ENCODE measurements around the gene PDE6H. TPM values are rescaled to one million over a fixed set of nuclear protein-coding genes. Genes with fewer than 3 reads are reported as not detected.

The PDE6H gene
- total and polyA plus RNA-seq, 12 donors = not detected

DNA sequence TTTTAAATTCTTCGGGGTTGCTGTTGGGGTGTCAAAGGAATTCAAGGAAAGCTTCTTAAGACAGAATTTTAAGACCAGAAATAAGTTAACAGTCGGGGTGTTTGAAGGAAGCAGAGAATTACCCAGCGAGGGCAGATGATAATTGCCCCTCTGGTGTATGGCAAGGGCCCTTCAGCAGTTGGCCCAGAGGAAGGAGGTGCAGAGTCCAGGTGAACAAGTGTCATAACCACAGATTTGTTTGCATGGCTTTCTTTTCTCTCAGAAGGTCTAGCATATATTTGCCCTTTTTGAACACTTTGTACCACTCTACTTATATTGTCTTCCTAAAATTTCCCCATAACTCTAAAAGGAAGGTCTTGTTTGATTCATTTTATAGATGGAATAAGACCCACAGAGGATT, 1.8 kb downstream of the PDE6H start:
- intact Hi-C loops (cut with DNase I) = loop anchor here in 1 of 10 donors (10.0 kb wide), 1 partner anchor 900 kb away; no protein-coding TSS in a partner anchor
- Histone ChIP-seq H3K36me3 (no peaks in the 10 kb centered on the region), H3K4me3 (no peak overlapping the region), H3K27ac (no peak overlapping the region), H3K4me1 (peaks cover 0 to 32% (median 0%) of the 10 kb centered on the region in 9 donors), H3K9me3 (no peaks in the 10 kb centered on the region), H3K27me3 (no peaks in the 10 kb centered on the region)
- ATAC-seq (no peak), DNase-seq (no peak)
- WGBS, 2 donors = 96 to 98% methylated on average over 3 of the region's 3 CpGs
- TF ChIP-seq, protein P1, sequence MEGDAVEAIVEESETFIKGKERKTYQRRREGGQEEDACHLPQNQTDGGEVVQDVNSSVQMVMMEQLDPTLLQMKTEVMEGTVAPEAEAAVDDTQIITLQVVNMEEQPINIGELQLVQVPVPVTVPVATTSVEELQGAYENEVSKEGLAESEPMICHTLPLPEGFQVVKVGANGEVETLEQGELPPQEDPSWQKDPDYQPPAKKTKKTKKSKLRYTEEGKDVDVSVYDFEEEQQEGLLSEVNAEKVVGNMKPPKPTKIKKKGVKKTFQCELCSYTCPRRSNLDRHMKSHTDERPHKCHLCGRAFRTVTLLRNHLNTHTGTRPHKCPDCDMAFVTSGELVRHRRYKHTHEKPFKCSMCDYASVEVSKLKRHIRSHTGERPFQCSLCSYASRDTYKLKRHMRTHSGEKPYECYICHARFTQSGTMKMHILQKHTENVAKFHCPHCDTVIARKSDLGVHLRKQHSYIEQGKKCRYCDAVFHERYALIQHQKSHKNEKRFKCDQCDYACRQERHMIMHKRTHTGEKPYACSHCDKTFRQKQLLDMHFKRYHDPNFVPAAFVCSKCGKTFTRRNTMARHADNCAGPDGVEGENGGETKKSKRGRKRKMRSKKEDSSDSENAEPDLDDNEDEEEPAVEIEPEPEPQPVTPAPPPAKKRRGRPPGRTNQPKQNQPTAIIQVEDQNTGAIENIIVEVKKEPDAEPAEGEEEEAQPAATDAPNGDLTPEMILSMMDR (IDR thresholded peaks at IDR 0.05) = no peak

DNA sequence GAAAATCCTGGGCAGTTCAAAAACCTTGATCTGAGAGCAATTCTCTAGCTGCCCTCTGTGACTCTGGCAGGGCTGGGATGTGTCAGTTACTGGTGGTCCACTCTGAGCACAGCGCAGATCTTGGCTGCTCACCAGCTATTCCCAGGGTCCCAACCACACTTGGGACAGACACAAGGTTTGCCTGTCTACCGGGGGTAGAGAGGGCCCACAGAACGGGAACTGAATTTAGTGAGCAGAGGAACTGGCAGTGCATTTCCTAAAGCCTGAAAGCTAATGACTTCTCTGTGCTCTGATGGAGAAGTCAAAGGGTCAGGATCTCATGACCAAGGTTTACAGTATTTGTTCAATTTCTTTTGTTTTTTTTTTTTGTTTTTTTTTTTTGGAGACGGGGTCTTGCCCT, 2.6 kb downstream of the PDE6H start:
- Histone ChIP-seq H3K36me3 (no peaks in the 10 kb centered on the region), H3K9me3 (no peaks in the 10 kb centered on the region), H3K27ac (peak overlapping the region in 1 of 10 donors; percentile 46), H3K27me3 (no peaks in the 10 kb centered on the region), H3K4me3 (no peak overlapping the region), H3K4me1 (peaks cover 0 to 41% (median 0%) of the 10 kb centered on the region in 9 donors)
- ATAC-seq (no peak), DNase-seq (no peak)
- intact Hi-C loops (cut with DNase I) = loop anchor here in 1 of 10 donors (10.0 kb wide), 1 partner anchor 899 kb away; no protein-coding TSS in a partner anchor
- TF ChIP-seq, protein P1 (IDR thresholded peaks at IDR 0.05) = no peak
- WGBS, 2 donors = 80 to 87% methylated on average over 4 of the region's 4 CpGs

DNA sequence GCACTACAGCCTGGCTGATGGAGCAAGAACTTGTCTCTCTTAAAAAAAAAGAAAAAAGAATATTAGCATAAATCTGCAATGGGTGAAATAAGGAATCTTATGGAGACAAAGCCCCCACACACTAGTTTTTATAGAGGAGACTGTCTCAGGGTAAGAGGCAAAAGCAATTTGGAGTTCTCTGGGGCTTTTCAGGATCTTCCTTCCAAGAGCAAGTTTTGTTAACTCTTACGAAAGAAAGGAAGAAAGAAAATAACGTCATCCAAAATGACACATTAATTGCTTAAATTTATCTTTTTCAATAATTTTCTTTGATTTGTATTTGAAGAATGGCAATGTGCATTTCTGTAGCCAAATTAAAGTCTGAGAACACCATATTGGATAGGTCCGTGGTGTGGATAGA, 3.8 kb downstream of the PDE6H start:
- TF ChIP-seq, protein P1 (IDR thresholded peaks at IDR 0.05) = no peak
- WGBS, 2 donors = 87% methylated on average over 3 of the region's 3 CpGs
- ATAC-seq = no peak

DNA sequence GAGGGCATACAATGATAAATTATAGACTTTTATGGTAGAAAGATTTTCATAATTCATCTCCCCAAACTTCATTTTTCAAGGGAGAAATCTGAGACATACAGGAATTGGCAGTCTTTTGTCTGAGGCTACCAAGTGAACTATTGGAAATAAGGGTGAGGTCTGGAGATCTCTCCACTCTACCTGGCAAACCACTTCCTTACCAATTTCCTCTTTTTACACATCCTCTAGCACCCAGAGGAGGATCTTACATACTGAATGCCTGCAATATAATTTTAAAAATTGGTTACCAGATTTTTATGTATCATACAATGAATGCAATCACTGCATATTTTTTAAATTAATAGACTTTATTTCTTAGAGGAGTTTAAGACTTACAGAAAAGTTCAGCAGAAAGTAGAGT, 6.6 kb downstream of the PDE6H start:
- Histone ChIP-seq H3K36me3 (no peaks in the 10 kb centered on the region), H3K27ac (no peak overlapping the region), H3K27me3 (no peaks in the 10 kb centered on the region), H3K4me1 (peaks cover 0 to 63% (median 0%) of the 10 kb centered on the region in 9 donors), H3K9me3 (no peaks in the 10 kb centered on the region), H3K4me3 (no peak overlapping the region)
- DNase-seq = no peak
- ATAC-seq = no peak
- intact Hi-C loops (cut with DNase I) = loop anchor here in 2 of 10 donors (2.0 to 10.0 kb wide), 2 partner anchors 31 to 895 kb away; no protein-coding TSS in a partner anchor
- TF ChIP-seq, protein P1 (IDR thresholded peaks at IDR 0.05) = no peak

More for the DNA sequence above, 3.8 kb downstream of the PDE6H start:
- Histone ChIP-seq H3K36me3 (no peaks in the 10 kb centered on the region), H3K4me3 (no peak overlapping the region), H3K27me3 (no peaks in the 10 kb centered on the region), H3K9me3 (no peaks in the 10 kb centered on the region), H3K27ac (no peak overlapping the region), H3K4me1 (peaks cover 0 to 51% (median 0%) of the 10 kb centered on the region in 9 donors)
- no peak for DNase-seq
- intact Hi-C loops (cut with DNase I) = loop anchor here in 1 of 10 donors (10.0 kb wide), 1 partner anchor 898 kb away; no protein-coding TSS in a partner anchor

Measured in heart right ventricle (tissue), 16 donors.